Left renal cortex interstitium (tissue), 4 donors: Measurements from ENCODE around the gene CLDN3. TPM values are rescaled to one million over a fixed set of nuclear protein-coding genes. Genes with fewer than 3 reads are reported as not detected.

ENCODE experiments used
- DNase-seq, 4 donors: peaks; one replicate each; pipeline ENCODE4 v3.0.0-alpha.2; 2013; ENCODE audit warnings: low read depth in 4 of 4, low spot score in 2 of 4, missing footprints in 1 of 4
- polyA plus RNA-seq, 4 donors: library from polyadenylated mRNA; unstranded; fragments of 120-200 nt; gene quantifications; one replicate each; pipeline ENCODE4 v1.2.1, GENCODE V29; 2013; ENCODE audit not compliant: insufficient read length in 4 of 4

The CLDN3 gene
- polyA plus RNA-seq, 4 donors = 33.7 to 77.8 (median 56.5) TPM

GRCh38 chr7:73773700-73774517, 3.8 kb upstream of the CLDN3 start:
- no peak for DNase-seq

- DNase-seq = no peak
Observed at GRCh38 chr7:73770860-73771670, 995 bp upstream of the CLDN3 start.

- DNase-seq = peak in 1 of 4 donors; percentile 24
Observed at GRCh38 chr7:73769481-73770001, 529 bp downstream of the CLDN3 start.

GRCh38 chr7:73768641-73769480, 1.2 kb downstream of the CLDN3 start:
- DNase-seq = no peak

GRCh38 chr7:73766556-73767229, 3.4 kb downstream of the CLDN3 start:
- DNase-seq = no peak

- DNase-seq = no peak
Observed at GRCh38 chr7:73762659-73762999, 7.4 kb downstream of the CLDN3 start.

GRCh38 chr7:73761854-73762658, 8.0 kb downstream of the CLDN3 start:
- DNase-seq = no peak

GRCh38 chr7:73758581-73759138, 11.4 kb downstream of the CLDN3 start:
- DNase-seq = no peak

- no peak for DNase-seq
Observed at GRCh38 chr7:73749931-73750776, 19.9 kb downstream of the CLDN3 start.

GRCh38 chr7:73746378-73746777, 23.7 kb downstream of the CLDN3 start:
- no peak for DNase-seq

- DNase-seq = peak in 3 of 4 donors; percentile 81 to 94 (median 85)
Observed at GRCh38 chr7:73742753-73743641, 27.1 kb downstream of the CLDN3 start.

GRCh38 chr7:73742338-73742752, 27.7 kb downstream of the CLDN3 start:
- DNase-seq = no peak

- peak in 1 of 4 donors; percentile 37 for DNase-seq
Observed at GRCh38 chr7:73741600-73741999, 28.5 kb downstream of the CLDN3 start.

- DNase-seq = no peak
Observed at GRCh38 chr7:73740771-73741170, 29.3 kb downstream of the CLDN3 start.

- DNase-seq = no peak
Observed at GRCh38 chr7:73740212-73740611, 29.9 kb downstream of the CLDN3 start.

GRCh38 chr7:73739387-73739767, 30.7 kb downstream of the CLDN3 start:
- no peak for DNase-seq
